NAMALWA (cell line): ENCODE results near the gene BDKRB1.
"Not testable (repeated sequence)": the region's sequence is repeated elsewhere in the genome, so short reads cannot be mapped to it uniquely, and the experiment has no call there.

Source experiments
- DNase-seq: peaks from one replicate; pipeline ENCODE4 v3.0.0-alpha.2; 2015; ENCODE audit warnings: low spot score

The BDKRB1 gene

DNA sequence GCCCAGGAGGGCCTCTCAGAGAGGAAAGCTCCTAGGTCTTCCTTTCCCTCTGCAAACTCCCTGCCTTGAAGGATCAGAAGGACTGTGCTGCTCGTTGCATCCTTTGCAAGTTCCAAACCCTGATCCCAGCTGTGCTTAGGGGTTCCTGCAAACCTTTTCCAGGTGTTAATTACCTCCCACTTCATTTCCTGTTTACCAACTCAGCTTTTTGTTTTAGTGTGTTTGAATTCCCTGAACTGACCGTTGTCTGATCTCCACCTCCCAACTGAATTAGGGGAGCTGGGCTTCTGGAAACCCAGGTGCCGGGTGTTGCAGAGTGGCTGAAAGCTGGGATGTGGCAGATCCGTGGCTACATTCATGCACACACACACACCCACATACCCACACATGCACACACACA is 20.6 kb upstream of the BDKRB1 start:
- no peak for DNase-seq

- no peak for DNase-seq
These were observed 18.4 kb upstream of the BDKRB1 start for GRCh38 chr14:96237641-96238040.

- DNase-seq = no peak
These were observed 17.2 kb upstream of the BDKRB1 start for GRCh38 chr14:96238676-96239265.

DNA sequence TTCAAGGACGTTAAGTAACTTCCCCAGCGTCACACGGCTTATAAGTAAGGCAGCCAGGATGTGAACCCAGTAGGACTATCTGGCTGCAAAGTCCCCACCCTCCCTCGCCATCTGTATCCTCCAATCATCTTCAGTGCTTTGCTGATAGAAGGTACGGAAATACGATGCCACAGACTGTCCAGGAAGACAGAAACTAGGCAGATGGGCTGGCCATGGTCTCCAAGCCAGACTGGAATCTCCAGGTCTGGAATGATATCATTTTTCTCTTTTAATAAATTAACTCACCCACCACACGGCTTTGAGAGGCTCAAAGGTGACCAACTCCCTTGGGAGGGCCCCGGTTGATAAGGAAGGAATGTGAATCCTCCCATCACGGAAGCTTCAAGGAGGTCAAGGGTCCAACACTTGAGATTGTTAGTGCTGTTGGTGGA is 16.3 kb upstream of the BDKRB1 start:
- no peak for DNase-seq

DNA sequence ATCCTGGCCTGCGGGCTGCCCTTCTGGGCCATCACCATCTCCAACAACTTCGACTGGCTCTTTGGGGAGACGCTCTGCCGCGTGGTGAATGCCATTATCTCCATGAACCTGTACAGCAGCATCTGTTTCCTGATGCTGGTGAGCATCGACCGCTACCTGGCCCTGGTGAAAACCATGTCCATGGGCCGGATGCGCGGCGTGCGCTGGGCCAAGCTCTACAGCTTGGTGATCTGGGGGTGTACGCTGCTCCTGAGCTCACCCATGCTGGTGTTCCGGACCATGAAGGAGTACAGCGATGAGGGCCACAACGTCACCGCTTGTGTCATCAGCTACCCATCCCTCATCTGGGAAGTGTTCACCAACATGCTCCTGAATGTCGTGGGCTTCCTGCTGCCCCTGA is 15.4 kb upstream of the BDKRB1 start:
- DNase-seq = no peak

GRCh38 chr14:96242126-96242525 is 13.9 kb upstream of the BDKRB1 start:
- no peak for DNase-seq

GRCh38 chr14:96243785-96244184 is 12.2 kb upstream of the BDKRB1 start:
- peak; percentile 41 for DNase-seq

- not testable (repeated sequence) for DNase-seq
These were observed 10.9 kb upstream of the BDKRB1 start for GRCh38 chr14:96245074-96245473.

DNA sequence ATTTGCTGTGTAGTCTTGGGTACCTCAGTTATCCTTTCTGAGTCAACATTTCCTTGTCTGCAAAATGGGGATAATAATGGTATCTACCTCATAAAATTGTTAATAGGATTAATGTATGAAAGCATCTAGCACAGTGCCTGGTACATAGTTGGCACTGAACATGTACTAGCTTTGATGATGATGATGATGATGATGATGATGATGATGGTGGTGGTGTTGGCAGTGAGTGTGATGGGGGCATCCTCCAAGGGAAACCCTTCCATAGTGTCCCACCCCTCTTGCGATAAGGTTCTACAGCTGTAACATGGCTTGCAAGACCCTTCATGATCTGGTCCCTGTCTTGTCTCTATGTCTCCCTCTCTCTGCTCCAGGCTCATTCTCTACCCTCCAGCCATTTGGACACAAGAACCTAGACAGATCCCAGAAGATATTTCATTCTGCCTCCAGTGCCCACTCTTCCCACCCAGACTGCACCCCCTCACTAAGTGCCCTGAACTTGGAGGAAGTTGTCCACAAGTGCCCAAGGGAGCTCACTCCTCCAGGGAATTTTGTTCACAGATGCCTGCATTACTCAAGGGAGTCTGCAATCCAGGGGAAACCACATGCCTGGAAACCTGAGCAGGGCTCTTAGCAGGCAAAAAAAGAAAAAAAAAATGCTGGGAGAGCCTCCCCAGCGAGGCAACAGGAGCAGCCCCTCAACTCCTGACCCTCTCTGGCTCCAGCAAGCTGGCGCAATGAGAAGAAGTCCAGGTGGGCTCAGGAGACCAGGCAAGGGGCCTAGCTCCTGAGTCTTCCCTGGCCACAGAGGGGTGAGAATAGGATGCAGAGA is 10.1 kb upstream of the BDKRB1 start:
- DNase-seq = no peak

- no peak for DNase-seq
These were observed 9.5 kb upstream of the BDKRB1 start for GRCh38 chr14:96246539-96246847.

- DNase-seq = no peak
These were observed 9.0 kb upstream of the BDKRB1 start for GRCh38 chr14:96247031-96247430.

DNA sequence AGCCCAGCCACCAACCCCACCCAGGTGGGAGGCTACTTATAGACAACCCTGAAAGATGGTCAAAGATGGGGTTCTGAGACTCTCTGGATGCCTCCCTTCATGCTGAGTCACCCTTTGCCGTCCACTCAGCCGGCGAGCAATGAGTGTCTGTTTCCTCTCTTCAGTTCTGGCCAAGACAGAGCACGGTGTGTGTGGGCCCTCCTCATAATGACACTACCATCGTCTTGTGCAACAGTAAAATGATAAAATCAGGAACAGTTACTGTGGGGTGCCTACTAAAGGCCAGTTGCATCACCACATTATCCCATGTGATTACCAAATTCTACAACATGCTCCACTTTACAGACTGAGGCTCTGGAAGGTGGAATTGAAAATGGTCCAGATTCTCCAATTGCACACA is 7.0 kb upstream of the BDKRB1 start:
- no peak for DNase-seq

DNA sequence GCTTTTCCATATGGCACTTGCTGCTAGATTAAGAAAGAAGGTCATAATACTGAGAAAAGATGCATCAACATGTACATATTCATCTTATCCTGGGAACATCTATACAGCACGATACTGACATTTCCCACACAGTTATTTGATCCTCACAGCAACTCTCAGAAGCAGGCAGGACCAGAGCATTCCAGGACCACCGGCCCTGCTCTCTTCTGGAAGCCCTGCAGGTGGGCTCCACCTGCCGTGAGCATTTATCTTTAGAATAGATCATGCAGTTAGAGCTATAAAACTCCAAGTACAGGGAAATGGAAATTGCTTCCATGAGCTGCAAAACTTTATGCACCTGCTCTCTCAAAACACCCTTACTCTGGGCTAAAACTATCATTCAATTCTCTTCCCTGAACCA is 5.5 kb upstream of the BDKRB1 start:
- DNase-seq = no peak

DNA sequence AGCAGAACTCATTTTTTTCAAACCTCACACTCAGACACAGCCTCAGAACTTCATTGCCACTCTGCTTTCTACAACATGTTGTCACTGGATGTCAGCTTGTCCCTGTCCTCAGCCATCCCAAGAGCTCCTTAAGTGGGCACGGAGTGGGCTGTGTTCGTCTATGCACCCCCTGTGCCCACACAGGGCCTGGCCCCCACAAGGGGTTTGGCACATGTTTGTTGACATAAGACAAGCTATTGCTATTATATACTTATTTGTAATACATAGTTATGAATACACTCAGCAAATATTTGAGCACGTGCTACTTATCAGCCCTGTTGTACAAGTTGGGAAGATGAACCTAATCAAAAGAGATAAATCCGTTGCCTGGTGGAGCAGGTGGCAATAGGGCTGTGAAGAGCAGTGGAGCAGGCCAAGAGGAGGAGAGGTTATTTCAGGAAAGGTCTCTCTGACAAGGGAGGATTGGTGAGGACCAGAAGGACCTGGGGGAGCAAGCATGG is 4.3 kb upstream of the BDKRB1 start:
- DNase-seq = no peak

- DNase-seq = no peak
These were observed 3.5 kb upstream of the BDKRB1 start for GRCh38 chr14:96252323-96252998.

- no peak for DNase-seq
These were observed 2.9 kb upstream of the BDKRB1 start for GRCh38 chr14:96252999-96253539.

DNA sequence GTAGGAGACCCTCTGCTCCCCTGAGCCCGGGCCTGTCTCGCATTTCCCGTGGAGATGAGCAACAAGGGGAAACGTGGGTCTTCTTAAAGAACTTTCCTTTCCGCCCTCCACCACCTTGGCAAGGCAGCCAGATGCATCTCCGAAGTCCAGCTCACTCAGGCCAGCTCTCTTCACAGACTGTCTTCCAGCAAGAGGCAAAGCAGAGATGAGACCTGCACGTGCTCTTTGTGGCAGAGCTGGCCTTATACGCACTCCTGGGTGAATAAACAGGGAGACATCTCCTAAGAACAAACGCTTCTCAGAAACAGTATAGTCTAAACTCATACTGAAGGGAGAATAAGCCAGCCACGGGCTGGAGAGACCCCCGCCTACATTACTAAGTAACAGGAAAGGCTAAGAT is 1.3 kb upstream of the BDKRB1 start:
- DNase-seq = no peak

DNA sequence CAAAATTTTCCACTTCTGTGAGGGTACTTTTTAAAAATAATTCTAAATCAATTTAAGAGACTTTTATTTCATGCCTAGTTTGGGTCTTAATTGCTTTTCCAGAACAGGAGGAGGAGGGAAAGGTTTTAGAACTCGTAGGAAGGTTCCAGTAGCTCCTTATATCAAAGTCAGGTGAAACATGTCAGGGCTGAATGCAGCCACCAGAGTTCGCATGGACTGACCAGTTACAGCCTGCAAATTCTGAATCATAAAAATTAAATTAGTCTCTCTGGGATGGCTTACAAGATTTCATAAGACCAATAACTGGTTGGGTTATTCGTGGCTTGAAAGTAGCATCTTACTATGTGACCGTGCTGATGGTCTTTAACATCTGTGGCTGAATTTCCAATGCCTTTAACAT is 397 bp downstream of the BDKRB1 start:
- no peak for DNase-seq

- no peak for DNase-seq
These were observed 1.0 kb downstream of the BDKRB1 start for GRCh38 chr14:96257056-96257455.

DNA sequence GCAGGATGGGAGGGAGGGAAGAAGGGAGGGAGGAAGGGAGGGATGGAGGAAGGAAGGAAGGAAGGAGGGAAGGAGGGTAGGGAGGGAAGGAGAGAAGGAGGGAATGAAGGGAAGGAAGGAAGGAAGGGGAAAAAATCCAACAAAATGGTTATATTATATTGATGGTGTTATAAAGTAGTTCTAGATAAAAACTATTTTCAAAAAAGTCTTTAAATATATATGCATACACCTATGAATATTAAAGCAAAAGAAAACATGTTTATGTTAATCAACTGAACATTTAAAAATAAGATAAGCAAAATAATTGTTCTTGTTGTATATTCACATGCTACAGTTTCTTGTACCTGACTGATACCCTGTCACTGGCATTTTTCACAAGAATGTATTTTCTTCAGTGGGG is 1.9 kb downstream of the BDKRB1 start:
- no peak for DNase-seq

- no peak for DNase-seq
These were observed 4.4 kb downstream of the BDKRB1 start for GRCh38 chr14:96260341-96260821.

- no peak for DNase-seq
These were observed 5.0 kb downstream of the BDKRB1 start for GRCh38 chr14:96261053-96261452.
